T1000 (cell line): ENCODE data around the gene AK9.
A peak's percentile ranks its signal among the peaks of the same experiment; 100 is the strongest.

Experiments used
- DNase-seq: peaks from one replicate; lab custom pipeline; 2025; ENCODE audit warnings: mixed read lengths; lab: John Stamatoyannopoulos, UW

The AK9 gene

DNA sequence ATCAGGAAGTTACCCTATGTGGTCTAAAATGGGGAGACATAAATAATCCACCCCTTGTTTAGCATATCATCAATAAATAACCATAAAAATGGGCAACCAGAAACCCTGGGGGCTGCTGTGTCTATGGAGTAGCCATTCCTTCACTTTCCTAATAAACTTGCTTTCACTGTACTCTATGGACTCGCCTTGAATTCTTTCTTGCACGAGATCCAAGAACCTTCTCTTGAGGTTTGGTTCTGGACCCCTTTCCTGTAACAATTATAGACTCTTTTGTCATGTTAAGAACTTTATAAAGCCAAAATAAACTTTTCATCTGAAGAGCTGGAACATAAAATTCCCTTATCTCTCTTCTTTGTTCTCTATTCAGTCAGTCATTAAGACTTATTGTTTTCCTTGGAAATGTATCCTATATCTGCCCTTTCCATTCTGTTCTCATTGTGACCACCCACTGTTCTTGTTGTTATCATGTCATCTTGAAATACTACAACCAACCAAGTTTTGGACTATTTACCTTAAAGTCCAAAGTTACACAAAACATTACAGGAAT lies 178.7 kb downstream of the AK9 start:
- DNase-seq: no peak

DNA sequence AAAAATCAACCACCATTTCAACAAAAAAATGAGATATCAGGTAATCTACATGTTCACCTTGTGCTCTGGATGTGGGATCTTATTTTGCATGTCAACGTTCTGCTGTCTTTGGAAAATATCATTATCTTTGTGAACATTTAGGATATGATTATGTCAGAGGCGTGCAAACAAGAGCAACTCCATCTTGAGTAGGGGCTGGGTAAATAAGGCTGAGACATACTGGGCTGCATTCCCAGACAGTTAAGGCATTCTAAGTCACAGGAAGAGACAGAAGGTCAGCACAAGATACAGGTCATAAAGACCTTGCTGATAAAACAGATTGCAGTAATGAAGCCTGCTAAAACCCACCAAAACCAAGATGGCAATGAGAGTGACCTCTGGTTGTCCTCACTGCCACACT lies 179.2 kb downstream of the AK9 start:
- DNase-seq: no peak

DNA sequence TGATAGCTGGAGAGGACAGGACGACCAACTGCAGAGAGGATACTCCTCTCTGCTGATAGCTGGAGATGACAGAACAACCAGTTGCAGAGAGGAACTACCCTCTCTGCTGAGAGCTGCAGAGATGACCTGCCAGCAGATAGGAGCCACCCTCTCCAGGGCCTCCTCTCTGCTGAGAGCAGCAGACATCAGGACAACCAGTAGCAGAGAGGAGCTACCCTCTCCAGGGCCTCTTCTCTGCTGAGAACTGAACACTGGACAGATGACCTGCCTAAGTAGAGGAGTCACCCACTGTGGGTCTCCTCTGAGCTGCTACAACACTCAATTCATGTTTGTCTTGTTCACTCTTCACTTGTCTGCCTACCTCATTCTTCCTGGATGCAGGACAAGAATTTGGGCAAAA lies 180.6 kb downstream of the AK9 start:
- DNase-seq: no peak

DNA sequence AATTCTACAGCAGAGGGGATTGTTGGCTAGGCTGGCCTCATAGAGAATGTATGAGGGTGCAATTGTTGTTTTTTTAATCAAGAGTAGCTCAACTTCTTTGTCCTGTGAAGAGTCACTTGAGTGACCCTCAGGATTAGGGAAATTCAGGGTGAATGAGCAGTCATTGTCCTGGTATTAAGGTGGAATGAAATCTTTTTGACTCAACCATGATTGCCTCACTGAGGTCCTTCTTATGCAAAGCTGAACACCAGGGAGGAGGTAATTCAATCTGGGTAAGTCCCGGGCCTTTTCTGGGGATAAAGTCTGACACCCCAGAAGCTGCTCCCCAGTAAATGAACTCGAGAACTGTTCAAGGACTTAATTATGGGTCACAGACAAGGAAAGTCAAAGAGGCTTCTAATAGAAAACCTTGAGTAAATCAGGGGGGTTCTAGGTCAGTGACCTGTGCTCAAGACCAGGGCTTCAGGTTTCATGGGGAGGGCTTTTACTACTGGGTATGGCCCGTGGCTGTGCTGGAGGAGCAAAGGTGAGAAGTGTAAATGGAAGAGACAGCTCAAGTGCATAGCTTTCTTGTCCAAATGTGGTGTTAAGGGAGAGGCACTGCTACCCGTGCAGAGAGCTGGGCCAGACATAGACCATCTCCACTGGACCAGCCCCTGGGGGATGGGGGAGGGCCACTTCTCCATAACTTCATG lies 182.7 kb downstream of the AK9 start:
- DNase-seq: no peak

DNA sequence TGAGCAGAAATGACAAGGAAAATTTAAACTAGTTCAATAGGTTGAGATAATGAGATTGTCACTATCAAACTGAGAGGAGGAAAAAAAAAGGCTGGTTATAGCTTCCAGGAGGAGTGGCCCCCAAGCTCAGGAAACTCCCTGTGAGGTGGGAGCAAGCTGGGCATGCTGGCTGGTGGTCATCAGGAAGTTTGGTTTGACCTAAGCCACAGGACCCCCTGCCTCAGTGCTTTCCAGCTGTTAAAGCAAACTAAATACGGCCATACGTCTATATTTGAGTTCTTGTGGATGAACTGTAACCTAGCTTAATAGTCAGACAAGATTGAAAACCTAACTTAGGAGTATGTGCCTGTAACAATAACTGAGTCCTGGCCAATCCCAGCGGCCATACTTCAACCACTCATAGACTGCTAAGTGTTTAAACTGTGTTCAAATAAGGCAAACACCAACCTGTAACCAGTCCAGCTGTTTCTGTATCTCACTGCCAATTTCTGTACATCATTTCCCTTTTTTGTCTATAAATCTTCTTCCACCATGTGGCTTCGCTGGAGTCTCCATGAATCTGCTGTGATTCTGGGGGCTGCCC lies 183.4 kb downstream of the AK9 start:
- no peak for DNase-seq

DNA sequence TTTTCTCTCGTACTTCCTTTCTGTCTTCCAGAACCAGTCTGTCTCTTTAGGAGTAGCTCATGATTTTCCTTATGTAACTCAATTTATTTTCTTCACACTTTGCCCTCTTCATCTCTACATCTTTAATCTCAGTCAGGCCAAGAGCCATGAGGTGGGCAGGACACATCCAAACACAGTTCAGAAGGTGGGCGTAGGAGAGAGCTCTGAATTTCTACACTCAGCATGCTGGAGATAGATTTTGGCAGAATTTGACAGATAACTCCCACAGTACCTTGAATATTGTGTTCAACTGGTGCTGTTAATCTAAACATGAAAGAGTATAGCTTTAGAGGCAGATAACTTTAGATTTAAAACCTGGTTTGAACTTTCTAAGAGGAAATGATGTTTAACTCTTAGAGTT lies 184.2 kb downstream of the AK9 start:
- DNase-seq: no peak

DNA sequence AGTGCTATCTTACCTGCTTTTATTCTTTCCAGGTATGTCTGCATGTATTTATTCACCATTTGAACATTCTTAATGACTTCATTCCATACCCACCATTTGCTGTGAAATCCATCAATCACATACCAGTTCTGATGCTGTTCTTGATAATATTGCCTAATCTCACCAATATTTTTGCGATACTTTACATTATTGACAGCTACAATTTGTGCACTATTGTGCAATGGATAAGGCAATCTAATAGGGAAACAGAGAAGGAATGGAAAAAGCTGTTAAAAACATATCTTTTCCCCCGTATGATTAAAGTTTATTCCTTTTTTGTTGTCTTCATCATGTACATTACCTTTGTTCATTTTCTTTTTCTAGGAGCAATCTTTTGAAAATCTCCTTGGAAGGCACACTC lies 184.7 kb downstream of the AK9 start:
- no peak for DNase-seq

DNA sequence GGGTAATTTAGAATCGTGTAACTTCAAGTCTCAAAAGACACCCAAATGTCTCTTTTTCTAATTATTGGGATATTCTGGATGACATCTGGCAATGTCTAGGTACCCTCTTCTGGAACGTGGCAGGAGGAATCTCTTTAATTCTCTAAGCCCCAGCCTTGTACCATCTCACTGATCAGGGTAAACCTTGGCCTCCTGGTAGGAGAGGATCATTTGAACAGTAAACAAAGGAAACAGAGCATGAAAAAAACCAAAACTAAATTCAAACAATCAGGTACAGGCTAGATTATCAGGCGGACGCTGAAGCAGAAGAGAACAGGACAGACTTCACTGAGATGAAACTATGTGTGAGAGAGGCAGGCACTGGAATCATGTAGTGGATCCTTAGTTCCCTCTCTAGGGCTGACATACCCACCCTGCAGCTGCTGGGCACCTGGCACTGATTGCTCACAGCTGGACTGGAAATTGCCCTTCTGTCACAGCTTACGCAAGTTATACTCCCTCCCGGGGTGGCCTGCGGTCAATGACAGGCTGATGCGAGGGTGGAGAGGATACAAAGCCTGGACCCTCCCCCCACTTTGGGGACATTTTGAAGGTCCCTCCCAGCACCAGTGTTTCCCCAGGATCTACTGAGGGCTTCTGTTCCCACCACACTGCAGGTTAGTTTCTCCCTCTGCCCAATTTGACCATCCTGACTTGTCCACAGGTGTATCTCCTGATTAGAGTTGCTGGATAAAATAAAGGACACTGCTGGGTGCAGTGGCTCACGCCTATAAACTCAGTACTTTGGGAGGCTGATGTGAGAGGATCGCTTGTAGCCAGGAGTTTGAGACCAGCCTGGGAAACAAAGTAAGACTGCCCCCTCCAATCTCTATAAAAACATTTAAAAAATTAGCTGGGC lies 187.4 kb downstream of the AK9 start:
- no peak for DNase-seq

DNA sequence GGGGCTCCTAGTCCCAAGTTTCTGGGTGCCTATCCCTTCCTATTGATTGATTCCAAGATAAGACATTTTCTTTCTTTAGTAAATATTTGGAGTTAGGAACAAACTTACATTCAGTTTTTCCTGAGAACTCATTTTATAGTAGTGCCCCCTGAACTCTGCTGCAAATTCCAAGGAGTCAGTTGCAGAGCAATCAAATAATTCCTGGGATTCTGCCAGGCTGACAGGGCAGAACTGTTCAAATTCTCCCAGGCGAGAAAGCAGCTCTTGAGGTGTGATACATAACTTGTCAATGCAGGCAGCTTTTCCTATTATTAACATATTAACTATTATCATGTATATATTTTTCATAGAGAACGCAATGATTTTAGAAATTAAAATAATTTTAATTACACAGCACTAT lies 192.1 kb downstream of the AK9 start:
- no peak for DNase-seq

DNA sequence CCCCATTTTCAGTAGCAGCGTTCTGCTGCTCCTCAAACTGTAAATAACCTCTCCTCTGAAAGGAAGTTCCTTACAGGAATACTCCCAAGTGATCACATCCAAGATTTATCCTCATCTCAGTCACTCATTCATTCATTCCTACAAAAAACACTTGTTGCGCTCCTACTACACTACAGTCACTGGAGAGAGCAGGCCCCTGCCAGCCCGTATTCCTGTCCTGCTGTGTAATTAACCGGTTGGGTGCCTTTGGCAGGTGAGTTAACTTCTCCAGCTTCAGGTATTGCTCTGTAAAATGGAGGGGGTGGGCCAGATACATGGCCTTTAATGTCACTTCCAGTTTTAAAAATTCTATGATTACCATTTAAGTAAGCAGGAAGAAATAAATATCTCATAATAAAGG lies 192.9 kb downstream of the AK9 start:
- no peak for DNase-seq

DNA sequence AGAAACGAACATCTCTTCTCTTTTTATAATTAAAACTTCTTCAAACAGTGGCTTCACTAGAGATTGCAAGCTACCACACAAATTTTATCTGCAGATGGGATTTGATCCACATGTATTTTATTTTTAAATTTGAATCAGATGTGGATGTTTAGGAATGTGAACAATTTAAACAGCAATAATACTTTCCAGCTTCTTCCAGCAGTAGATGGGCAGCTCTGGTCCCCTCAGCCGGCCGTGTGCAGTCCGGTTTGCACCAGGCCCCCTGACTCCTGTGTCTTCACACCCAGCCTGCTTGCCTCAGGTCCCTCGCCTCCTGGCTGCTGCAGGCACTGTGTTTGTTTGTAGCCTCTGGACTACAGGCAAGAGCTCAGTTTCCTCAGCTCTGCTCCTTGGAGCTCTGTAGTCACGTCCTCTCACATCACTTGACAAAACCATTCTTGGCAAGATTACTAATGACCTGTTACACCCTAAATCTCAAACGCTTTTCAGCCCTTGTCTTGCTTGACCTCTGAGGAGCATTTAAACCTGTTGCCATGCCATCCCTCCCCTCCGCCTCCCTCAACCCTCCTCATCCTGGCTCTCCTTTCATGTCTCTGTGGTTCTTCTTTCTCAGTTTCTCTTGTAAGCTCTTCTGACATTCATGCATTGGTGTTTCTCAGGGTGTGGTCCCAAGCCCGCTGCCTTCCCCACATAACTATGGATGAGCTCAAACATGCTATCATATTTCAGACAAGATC lies 194.8 kb downstream of the AK9 start:
- DNase-seq: no peak

DNA sequence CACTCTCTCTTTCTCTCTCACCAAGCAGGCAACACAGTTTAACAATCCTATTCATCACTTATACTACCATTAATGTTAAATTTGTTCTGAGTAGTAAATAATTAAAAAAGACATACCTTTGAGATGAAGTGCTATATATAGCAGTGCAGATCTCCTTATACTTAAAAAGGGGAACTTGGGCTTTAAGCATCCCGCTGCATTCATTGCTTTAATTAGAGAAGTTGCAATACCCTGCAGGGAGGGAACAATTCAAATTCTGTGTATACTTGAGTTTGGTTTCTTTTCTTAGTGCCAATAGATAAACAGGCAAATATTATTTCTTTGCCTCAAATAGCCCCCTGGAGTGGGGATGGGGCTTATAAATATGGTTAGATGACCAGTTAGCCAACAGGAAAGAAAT lies 197.1 kb downstream of the AK9 start:
- DNase-seq: no peak

DNA sequence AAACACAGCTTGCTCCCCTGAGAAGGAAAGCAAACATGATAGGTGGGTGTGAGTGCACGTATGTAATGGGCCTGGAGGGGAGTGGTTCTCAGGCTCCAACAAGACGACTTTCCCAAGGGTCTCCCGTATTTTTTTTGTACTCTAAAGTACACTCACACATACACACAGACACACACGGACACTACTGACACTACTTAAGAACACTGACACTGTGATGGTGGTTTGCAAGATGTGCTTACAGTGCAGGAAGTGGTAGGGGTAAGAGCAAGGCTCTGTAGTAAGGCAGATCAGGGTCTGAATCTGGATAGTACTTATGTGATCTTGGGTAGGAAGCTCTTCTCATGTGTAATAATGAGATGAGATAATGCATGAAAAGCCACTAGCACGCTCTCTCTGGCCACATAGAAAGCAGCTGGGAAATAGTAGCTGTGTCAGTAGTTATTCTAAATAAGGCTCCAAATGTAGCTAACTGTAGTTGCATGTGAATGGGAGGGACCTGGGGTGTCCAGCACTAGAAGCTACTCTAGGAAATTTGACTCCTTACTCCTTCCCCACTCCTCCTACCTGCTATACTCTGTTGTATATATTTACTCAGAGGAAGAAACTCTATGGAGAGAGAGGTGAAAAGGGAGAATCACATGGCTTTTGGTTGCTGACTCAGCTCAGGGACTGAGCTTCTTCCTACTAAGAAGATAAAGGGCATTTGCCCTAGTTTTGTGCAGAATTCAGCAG lies 199.6 kb downstream of the AK9 start:
- no peak for DNase-seq

DNA sequence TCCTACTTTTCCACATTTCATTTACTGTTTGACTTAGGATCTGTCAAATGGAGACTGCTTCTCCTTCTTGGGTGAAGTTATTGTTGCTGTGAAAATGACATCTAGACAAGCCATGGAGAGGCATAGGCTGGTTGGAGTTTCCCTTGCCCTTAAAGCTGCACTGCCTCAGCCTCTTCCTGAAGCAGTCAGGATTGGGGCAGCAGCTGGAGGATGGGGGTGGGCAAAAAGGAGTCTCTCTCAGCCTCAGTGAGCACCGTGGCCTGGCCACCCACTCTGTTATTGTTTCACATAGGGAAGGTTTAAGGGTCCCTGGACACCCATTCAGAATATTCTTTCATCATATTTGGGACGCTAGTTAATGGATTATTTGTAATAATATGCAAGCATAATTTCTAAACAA lies 200.3 kb downstream of the AK9 start:
- no peak for DNase-seq

DNA sequence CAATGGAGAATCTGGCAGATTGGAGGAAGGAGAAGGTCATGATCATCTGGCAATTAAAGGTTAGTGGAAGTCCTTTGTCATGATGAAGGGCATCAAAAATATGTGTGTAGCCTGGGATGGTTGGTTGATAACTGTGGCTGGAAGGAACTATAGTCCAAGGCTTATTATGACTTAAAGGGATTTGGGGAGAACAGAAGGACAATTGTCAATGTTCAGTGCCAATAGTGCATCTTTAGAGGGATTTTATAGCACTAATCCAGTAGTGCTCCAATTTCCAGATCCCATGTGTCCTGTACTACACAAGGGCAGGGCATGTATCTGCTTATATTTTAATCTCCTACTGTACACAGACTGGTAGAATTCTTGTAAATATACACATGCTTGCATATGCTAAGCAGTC lies 203.0 kb downstream of the AK9 start:
- no peak for DNase-seq

DNA sequence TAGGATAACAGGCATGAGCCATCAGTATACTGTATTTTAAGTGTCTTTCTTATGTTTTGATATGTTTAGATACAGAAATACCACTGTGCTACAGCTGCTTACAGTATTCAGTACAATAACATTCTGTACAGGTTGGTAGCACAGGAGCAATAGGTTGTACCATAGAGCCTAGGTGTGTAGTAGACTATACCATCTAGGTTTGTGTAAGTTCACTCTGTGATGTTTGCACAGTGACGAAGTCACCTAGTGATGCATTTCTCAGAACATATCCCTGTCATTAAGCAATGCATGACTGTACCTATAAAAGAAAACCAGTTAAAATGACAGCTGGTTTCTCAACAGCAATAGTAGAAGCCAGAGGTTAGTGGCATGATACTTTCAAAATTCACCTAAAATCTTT lies 204.9 kb downstream of the AK9 start:
- DNase-seq: no peak

DNA sequence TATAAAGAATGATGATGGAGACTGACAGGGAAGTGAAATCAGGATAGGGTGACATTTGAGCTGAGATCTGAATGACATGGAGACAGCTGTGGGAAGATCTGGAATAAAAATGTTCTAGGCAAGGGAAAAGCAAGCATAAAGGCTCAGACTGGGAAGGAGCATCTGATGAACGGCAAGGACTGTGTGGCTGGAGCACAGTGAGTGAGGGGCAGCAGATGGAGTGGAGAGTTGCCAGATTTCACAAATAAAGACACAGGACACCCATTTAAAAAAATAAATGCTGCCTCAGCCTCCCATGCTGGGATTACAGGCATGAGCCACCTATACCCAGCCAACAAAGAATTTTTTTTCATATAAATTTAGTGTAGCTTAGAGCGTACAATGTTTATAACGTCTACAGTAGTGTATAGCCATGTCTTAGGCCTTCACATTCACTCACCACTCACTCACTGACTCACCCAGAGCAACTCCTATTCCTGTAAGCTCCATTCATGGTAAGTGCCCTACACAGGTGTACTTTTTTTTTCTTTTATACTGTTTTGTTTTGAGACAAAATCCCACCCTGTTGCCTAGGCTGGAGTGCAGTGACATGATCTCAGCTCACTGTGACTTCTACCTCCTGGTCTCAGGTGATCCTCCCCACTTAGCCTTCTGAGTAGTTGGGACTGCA lies 205.6 kb downstream of the AK9 start:
- DNase-seq: no peak

DNA sequence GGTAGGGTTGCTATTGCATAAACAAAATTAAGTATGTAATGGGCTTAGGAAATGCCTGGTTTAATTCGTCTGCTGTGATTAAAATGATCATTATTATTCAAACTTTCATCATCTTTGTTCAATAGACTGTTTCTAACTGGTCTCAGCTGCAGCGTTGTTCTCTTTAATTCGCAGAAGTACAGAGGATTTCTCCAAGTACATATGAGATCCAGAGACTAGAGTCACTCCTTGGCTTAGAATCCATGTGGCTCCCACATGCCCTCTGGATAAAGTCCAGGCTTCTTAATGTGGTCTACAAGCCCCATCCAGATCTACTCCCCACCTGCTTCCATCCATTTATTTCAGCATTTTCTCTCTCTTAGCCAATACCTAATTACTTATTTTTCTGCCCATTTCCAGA lies 206.9 kb downstream of the AK9 start:
- DNase-seq: no peak

DNA sequence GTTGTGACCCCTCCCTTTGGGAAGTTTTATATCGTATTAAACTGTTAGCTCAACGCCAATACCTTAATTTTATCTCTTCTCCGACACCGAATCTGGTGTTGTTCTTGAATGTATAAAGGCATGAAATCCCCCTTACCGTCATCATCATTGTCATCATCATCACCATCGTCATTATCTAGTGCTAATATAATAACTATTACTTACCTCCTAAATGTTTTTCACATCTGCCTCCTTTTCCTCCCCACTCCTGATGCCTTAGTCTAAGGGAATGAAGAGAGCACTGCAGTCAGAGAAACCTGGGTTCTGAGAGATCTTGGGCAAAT lies 207.3 kb downstream of the AK9 start:
- DNase-seq: no peak

DNA sequence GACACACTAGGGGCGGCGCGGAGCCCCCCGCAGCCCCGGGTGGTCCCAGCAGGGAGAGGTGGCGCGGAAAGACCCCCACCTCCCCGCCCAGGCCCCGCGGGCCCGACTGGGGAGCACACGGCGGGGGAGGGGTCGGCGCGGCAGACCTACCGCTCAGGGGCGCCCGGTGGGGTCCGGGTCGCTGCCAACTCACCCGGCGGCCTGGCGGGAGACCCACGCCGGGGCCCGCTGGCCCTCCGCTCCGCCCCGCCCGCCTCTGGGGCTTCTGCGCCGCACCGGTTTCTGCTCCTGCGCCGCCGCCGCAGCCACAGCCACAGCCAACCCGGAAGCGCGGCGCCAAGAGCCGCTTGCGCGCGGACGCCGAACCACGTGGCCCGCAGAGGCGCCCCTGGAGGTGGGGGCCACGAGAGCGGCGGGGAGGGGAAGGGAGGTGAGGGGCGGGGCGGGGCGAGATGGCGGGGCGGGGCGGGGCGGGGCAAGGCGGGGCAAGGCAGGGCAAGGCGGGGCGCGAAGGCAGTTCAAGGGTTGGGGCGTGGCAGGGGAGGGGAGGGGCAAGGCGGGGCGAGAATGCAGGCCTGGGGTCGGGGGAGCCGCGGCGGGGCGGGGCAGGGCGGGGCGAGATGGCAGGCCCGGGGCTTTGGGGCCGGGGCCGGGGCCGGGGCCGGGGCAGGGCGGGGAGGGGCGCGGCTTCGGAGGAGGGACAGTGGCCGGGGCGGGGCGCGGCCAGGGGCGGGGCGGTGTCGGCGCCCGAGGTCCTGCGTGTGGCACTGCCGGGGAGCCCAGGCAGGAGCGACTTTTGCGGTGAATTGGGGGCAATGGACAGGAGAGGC lies 207.9 kb downstream of the AK9 start, which contains the start of gene ZBTB24:
Gene ZBTB24, minus strand, starts transcription at position 315 of the 830 bp plus-strand sequence. CDS start 1,193 bp downstream, outside the sequence.
- peak; percentile 82 for DNase-seq
